Measurements from ENCODE around the gene TNFSF4.

TNFSF4 gene

DNA sequence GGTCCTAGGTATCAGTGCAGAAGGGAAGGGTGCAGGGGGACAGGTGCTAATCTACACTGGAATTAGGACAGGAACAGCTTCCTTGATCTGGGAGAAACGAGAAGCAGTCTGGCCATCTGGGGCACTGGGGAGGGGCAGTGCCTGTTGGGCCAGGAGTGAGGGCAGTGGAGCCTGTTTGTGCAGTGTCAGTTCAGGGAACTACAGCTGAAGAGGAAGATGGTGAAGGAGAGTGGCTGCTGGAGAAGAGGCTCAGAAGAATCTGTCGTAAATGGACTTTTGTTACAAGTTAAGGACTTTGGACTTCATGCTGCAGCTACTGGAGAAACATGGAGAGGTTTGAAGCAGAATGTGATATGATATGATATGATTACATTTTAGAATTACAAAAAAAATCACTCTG, 3.2 kb upstream of the TNFSF4 start:
- DNase-seq, result no peak

DNA sequence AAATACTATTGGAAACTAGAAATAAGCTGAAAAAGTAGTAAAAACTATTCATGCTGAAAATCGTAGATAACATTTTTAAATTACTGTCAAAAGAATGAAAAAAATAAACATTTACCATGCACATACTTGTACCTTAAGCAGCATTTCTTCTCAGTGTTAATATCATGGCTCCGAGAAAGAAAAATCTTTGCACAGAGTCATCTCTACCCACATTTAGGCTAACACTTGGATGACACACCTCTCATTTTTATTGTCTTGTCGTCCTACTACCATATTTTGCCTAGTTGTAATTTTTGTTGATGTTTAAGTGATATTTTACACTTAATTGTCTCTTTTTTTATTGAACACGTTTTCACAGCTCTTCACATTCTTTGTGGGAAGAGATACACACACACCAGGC, 1.7 kb upstream of the TNFSF4 start:
- no peak for DNase-seq

DNA sequence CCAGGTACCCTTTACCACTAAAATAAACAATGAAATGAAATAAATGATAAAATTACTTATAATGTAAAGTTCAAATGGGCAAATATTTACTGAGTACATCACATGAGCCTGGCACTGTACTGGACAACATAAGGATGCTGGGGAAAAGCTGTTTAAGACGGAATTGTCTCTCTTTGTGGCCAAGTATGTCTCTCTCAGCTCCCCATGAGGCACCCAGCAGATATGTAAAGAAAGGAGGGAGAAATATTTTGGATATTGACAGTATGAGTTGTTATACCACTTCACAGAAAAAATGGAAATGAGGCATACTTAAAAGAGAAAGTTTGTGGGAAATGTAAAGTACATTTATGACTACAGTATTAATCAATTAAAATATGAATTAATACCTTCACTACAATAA, 1.0 kb upstream of the TNFSF4 start:
- DNase-seq, result no peak

DNA sequence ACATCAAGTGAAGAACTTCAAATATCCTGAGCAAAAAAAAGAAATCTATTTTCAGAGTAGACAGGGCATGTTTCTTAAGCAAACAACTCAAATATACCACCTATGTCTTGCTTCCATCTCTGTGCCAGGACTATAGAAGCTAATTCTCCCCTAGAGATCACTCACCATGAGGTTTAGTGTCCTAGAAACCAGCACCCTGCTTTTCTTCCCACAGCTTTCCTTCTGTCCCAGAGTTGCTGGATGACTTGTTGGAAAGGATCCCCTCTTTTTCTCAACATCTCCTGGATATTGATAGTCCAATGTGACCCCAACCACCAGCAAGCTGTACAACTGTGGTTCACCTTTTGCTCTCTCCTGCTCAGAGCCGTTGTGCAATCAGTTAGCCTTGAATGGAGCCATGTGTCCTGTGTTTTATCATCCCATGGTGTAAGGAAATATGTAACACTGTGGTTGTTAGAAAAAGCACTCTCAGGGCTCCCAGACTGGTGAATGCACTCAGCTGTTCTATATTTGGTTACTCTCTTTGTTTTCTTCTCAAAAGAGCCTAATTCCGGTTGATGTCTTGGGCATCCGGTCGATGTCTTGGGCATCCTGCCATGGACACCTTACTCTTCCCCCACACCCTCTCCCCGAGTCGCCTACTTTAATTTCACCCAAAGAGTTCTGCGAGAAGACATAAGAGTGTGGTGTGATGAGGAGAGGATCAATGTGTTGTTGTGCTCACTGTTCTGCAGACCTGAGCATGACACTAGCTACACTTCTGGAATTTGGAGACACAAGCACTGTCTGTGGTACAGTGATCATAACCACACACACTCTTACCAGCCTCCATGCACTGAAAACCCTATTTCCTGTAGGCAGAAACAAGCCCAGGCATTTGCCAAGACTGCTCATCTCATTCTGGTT, 1.7 kb downstream of the TNFSF4 start:
- DNase-seq, result no peak

DNA sequence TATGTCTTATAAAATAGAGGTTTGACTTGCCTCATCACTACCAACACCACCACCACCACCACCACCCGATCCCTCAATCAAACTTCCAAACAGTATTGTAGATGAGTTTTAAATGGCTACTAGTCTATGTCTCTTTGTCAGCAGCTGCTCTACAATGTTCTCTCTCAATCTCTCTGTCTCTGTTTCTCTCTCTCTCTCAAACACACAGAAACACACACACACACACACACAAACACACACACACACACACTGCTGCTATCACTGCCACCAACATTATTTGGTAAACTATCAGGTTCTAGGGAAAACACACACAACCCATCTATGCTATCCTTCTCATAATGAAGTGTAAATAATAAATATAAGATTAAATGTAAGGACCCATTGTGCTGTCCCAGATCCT, 2.4 kb downstream of the TNFSF4 start:
- DNase-seq, result no peak

DNA sequence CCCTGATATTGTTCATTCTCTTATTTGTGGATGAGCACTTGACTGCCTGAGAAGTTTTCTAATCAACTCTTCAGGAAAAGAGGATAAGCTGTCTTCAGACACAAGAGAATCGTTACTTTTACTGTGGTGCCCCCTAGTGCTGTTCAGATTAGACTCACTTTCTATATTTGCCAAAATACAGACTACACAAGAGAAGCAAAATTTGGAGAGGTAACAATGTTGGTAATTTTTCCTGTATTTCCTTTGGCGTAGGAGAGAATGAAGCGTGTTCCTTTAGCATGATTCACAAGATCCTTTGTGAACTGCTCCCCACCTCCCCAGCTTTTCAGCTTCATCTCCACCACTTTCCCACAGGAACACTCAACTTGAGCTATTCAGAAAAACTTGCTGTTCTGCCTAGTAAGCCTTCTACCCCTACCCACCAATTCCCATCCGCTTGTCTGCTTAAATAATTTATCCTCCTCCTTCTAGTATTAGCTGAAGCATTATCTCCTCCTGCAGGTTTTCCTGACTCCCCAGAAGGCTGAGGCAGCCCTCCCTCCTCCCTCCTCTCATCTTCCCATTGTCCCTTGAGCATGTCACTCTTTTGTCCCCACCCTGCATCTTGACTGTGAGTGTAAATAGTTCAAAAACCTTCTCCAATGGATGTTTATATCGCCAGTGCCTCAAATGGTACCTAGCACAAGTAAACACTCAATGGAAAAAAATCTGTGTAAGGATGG, 4.5 kb downstream of the TNFSF4 start:
- DNase-seq, result no peak

DNA sequence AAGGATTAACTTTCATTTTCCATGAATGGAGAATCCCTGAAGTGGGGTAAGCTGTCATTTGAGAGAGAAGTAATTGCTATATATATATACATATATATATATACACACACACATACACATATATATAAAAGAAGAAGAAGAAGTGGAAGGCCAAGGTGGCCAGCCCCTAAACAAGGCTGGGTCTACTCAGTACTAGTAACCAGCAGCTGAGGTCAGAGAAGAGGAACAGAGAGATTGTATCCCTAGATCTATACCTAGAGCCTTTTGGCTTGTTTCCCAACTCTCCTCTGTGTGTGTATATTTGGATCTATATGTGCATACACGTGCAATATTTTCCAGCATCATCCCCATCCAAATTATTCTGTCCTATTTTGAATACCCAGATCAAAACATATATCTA, 5.2 kb downstream of the TNFSF4 start:
- no peak for DNase-seq

DNA sequence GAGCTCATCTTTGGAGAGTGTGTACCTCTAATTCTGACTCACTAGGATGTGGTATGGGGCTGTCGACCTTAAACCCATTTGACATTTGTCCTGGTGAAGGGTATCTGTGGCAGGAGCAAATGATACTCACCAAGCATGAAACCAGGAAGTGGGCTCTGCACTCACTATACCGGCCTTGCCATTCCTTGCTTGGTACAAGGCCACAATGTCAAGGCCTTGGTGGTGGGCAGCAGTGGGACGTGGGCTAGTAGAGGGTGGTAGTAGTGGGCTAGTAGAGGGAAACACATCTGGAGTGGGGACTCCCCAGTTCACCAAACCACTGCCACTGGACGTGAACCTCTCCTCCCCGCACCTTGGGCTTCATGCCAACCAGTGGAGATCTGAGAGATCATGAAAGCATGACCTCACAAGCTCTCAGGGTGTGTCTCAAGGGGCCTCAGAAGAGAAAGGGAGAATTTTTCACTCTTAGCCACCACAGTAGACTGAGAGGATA, 11.5 kb downstream of the TNFSF4 start:
- DNase-seq, result no peak

DNA sequence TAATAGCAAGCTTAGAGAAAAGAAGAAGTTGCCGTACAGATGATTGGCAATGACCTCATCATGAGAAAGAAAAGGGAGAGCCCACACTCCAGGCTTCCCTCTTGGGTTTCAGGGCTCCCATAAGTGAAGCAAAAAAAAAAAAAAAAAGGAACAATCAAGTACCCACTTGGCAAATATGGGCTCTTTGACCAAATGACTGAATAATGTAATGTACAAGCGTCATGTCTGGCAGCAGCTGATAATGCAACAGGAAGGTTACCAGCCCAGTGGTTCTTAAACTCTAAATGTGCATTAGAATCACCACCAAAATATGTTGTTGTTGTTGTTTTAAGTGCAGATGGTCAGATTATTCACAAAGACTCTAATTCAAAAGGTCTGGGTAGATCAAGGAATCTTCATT, 13.5 kb downstream of the TNFSF4 start:
- DNase-seq, result no peak

DNA sequence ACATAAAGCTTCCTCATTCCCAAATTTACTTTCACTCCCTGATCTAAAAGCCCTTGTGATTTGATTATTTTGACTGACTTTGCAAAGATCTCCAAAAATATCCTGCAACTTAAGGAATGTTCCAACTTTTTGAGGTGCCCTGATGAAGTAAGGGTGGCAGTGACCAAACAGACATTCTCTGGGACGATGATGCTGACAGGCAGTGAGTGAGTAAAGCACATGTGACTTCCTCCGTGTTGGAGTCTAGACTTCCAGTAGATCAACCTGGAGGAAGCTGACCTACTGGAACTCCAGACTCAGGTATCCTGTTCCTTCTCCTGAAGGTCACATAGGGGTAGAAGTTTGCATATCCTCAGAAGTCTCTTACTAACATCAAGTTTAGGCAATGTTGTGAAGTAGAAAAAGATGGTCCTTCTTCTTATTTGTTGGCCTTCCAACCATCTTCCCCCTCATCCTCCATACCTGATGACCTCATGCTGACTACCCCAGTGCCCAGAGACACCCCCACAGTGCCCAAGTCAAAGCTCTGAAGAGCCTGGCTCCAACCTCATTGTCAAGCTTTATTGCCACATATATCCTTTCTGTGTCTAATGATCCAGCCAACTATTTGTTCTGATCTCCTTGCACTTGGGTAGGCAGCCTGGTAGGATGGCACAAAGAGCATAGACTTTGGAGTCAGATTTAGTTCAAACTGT, 16.0 kb downstream of the TNFSF4 start:
- DNase-seq, result no peak

DNA sequence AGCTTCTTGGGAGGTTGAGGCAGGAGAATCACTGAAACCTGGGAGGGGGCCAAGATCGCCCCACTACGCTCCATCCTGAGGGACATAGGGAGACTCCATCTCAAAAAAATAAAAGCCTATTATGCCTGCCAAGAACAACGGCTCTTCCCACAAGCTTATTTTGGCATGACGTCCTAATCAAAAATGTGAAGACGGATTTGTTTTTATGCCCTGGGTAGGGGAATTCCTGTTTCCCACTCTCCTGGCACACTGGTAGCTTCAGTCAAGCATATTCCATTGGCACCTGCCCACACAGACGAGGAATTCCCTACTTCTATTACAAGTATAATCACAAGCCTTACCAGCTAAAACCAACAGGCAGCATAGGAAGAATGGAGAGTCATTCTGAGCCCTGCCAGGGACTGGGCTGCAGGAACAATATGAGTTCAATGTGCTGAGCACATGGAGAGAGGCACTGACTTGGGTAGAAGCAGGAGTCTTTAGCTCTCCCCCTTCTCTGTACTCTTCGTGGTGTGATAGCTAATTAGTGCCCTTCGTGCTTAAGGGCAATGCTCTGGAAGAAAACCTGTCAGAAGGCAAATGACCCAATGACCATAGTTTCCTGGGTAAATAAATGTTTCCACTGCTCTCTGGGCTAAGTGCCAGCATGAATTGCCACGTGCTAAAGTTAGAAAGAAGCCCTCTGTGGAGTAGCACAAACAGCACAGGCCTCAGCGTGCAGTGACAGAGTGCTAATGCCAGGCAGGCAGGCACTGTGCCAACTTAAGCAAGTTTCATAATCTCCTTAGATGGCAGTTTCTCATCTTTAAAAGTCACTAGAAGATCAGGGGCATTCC, 16.8 kb downstream of the TNFSF4 start:
- DNase-seq, result peak; percentile 19

DNA sequence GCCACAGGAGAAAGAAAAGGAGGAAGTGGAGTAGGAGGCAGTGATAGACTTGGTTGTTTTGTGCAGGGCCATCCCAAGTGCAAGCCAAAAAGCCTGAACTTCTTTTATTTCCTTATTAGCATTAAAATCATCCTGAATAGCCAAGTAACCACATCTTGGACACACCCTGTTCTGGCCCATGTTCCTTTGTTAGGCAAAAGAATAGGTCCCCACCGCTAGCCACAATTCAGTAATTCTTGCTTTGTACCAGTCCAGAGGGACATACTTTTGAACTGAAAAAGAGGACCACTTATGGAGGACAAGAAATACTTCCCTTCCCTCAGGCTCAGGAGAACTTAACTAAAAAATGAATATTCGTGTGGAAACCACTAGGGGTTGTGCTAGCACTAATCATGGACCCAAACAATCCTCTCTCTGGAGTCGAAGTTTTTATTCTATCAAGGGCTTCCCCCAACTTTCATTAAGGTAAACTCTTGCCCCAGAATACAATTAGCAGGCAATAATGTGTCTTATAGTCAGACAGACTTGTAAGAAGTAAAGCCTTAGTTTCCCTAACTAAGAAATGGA, 19.4 kb downstream of the TNFSF4 start:
- no peak for DNase-seq

DNA sequence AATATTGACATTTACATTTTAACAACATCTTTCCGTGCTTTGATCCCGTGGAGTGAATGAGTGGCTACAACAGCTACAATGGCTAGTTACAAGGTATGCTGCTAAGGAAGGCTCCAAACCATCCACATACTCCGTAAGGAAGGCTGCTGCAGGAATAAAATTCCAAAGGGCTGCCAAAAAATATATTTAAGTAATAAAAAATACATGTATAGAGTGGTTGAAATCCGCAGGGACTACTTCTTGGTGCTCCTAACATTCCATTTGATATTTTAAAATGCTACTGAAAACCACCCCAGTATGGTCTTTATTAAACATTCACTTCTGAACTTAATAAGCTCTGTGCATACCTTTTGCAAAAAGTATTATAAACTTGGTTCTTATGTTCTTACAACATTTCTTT, 25.3 kb downstream of the TNFSF4 start:
- DNase-seq, result no peak

DNA sequence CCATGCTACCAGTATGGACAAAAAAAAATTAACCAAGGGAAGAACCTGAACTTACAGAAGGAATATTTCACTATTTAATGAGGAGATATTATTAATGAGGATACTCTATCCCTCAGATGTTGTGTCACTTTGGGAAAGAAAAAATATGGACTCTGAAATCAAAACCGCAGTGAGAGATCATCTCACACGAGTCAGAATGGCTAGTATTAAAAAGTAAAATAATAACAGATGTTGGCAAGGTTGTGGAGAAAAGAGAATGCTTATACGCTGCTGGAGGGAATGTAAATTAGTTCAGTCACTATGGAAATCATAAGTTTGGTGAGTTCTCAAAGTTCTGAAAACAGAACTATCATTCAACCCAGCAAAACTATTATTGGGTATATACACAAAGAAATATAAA, 30.9 kb downstream of the TNFSF4 start:
- DNase-seq, result no peak

DNA sequence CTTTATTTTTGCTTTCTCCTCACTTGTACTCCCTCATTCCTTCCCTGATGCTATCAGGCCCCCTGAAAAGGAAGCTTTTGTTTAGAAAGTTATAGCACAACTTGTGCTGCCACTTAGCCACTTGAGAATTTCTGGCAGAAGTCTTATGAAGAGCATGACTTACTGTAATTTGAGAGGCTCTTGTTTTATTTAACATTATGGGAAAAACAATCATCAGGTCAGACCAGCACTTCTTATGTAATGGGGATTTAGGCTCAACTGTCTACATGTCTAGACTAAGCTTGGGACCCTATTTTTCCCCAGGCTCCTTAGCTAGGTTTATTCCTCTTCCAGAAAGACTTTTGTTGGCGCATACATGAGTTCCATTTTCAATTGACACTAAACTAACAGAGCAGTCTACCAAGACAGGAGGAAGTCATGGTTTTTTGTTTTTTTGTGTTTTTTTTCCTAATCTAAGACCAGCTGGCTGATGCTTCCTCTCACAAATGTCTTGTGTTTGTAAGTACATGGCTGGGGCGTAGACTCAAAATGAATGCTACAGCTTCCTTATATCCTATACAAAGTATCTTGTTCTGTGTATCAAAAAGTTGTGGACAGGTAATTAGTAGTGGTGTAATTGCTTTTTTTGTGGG, 31.5 kb downstream of the TNFSF4 start:
- no peak for DNase-seq

DNA sequence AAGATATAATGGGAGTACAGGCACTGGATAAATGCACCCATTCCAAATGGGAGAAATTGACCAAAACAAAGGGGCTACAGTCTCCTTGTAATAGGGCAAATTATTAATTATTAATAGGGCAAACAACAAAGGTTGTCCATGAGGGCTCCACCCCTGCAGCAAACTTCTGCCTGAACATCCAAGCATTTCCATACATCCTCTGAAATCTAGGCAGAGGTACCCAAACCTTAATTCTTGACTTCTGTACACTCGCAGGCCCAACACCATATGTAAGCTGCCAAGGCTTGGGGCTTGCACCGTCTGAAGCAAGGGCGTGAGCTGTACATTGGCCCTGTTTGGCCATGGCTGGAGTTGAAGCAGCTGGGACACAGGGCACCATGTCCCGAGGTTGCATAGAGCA, 33.7 kb downstream of the TNFSF4 start:
- no peak for DNase-seq

DNA sequence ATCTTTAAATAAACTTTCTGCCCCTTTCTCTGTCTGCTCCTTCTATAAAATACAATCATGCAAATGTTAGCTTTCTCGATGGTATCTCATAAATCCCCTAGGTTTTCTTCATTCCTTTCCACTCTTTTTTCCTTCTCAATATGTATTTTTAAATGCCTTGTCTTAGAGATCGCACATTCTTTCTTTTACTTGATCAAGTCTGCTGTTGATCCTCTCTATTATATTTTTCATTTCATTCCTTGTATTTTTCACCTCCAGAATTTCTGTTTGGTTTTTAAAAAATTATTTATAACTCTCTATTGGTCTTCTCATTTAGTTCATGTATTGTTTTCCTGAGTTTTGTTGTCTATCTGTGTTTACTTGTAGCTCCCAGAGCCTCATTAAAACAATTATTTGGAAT, 36.0 kb downstream of the TNFSF4 start:
- no peak for DNase-seq

DNA sequence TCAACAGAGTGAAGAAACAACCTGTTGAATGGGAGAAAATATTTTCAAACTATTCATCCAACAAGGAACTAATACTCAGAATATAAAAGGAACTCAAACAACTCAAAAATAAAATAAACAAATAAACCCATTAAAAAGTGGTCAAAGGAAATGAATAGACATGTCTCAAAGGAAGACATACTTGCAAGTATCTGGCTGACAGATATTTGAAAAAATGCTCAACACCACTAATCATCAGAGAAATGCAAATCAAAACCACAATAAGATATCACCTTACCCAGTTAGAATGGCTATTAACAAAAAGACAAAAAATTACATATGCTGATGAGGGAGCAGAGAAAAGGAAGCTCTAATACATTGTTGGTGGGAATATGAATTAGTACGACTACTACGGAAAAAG, 38.2 kb downstream of the TNFSF4 start:
- DNase-seq, result no peak

DNA sequence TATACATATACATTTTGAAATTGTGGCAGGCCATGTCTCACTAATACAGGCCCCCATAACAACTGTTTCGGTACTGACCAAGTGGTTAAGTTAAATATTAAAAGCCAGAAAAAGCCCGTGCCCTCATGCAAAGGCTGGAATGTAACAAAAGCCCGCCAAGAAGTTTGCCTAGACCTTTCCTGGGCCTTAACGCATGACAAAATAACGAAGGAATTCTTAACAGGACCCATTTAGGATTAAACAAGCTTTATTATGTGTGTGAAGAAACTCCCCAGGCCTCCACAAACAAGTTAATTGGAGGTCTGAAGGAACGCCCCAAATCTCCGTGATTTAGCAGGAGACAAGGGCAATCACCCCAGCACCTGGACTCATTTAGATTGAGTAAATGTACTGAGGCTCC, 42.4 kb downstream of the TNFSF4 start:
- DNase-seq, result no peak

DNA sequence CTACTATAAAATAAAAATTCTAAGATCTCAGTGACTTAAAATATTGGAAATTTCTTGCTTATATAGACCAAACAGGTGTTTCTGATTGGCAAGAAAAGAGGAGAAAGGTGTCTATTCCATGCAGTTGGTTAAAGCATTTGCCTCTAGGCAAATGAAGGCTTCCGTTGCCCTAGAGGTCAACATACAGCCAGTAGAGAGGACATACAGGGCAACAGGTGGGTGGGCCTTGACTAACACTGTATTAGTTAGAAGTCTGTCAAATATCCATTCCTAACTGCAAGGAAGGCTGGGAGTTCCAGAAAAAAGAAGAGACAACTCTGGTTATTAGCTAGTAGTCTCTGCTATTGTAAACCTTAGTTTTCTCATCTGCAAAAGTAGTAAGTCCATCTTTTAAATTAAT, 43.0 kb downstream of the TNFSF4 start:
- no peak for DNase-seq

DNA sequence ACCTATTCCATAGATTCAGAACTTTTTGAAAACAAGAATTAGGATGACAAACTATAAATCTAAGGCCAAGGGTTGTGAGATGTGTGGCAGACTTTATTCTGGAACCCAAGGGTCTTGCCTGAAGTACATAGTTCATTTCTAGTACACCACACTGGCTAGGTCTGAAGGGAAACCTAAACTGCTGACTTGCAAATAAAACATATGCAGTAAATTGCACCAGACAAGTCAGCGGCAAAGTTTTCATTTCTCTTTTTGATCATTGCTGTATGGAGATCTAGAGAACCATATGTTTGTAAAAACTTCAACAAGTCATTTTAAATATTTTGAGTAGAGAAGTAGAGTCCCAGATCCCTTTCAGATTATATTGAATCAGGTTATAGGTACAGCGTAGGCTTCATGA, 43.9 kb downstream of the TNFSF4 start:
- no peak for DNase-seq

DNA sequence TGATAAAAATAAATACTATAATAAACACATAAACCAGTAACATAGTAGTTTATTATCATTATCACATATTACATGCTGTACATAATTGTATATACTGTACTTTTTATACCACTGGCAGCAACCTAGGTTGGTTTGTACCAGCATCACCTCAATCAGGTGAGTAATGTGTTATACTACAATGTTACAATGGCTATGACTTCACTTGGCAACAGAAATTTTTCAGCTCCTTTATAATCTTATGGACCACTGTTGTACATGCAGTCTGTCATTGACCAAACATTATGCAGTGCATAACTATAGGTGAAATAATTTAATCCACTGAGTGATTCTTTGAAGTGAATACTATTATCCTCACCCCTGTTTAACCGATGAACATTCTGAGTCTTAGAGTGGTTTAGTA, 44.5 kb downstream of the TNFSF4 start:
- DNase-seq, result no peak

All from NCI-H446 treated with DMSO at 0.1 percent for 48 hours (cell line).